IgD-negative memory B cell (primary cell): ENCODE measurements around the gene SLCO2B1. TPM values are rescaled to one million over a fixed set of nuclear protein-coding genes. Genes with fewer than 3 reads are reported as not detected.

Experiments
- H3K27ac Mint-ChIP-seq, 3 donors: one replicate each; pipeline ENCODE4 v1.8.0; 2020 to 2022; ENCODE audit warnings: mild to moderate bottlenecking in 3 of 3, mixed read lengths in 3 of 3, moderate library complexity in 1 of 3
- H3K27me3 Mint-ChIP-seq: one replicate; pipeline ENCODE4 v1.8.0; 2021; ENCODE audit warnings: mixed read lengths
- H3K36me3 Mint-ChIP-seq: one replicate; pipeline ENCODE4 v1.8.0; 2020; ENCODE audit warnings: mild to moderate bottlenecking, mixed read lengths
- H3K4me1 Mint-ChIP-seq, 3 donors: one replicate each; pipeline ENCODE4 v1.8.0; 2020 to 2022; ENCODE audit warnings: mixed read lengths in 3 of 3, mild to moderate bottlenecking in 1 of 3
- H3K4me3 Mint-ChIP-seq, 4 donors: one replicate each; pipeline ENCODE4 v1.8.0; 2020 to 2022; ENCODE audit warnings: mild to moderate bottlenecking in 4 of 4, mixed read lengths in 4 of 4, moderate library complexity in 3 of 4
- H3K9me3 Mint-ChIP-seq, 3 donors: one replicate each; pipeline ENCODE4 v1.8.0; 2020 to 2021; ENCODE audit warnings: mixed read lengths in 3 of 3, mild to moderate bottlenecking in 1 of 3
- polyA plus RNA-seq: library from polyadenylated mRNA; unstranded; fragments of 300-500 nt; fragmentation: Illumina TruSeq; gene quantifications from one replicate; pipeline ENCODE4 v1.2.3, GENCODE V29; 2021

Gene SLCO2B1
- polyA plus RNA-seq, 1 donor from 2014 or later = not detected

GRCh38 chr11:75190652-75191329 is 39.9 kb downstream of the SLCO2B1 start:
- no peaks in the 10 kb centered on the region for H3K4me1 Mint-ChIP-seq
- H3K27me3 Mint-ChIP-seq = peaks cover 1% of the 10 kb centered on the region
- H3K36me3 Mint-ChIP-seq = no peaks in the 10 kb centered on the region
- no peaks in the 10 kb centered on the region for H3K9me3 Mint-ChIP-seq
- no peak overlapping the region for H3K27ac Mint-ChIP-seq
- H3K4me3 Mint-ChIP-seq = no peak overlapping the region

- H3K27me3 Mint-ChIP-seq = peaks cover 1% of the 10 kb centered on the region
- no peak overlapping the region for H3K4me3 Mint-ChIP-seq
- H3K27ac Mint-ChIP-seq = no peak overlapping the region
- no peaks in the 10 kb centered on the region for H3K4me1 Mint-ChIP-seq
- no peaks in the 10 kb centered on the region for H3K9me3 Mint-ChIP-seq
- H3K36me3 Mint-ChIP-seq = no peaks in the 10 kb centered on the region
These were observed 40.4 kb downstream of the SLCO2B1 start for GRCh38 chr11:75191330-75191717.

- no peaks in the 10 kb centered on the region for H3K9me3 Mint-ChIP-seq
- no peaks in the 10 kb centered on the region for H3K4me1 Mint-ChIP-seq
- peaks cover 1% of the 10 kb centered on the region for H3K27me3 Mint-ChIP-seq
- H3K36me3 Mint-ChIP-seq = no peaks in the 10 kb centered on the region
- H3K27ac Mint-ChIP-seq = peak overlapping the region in 1 of 3 donors; percentile 50
- H3K4me3 Mint-ChIP-seq = no peak overlapping the region
These were observed 42.4 kb downstream of the SLCO2B1 start for GRCh38 chr11:75193271-75193670.

- H3K27ac Mint-ChIP-seq = no peak overlapping the region
- H3K4me1 Mint-ChIP-seq = no peaks in the 10 kb centered on the region
- no peaks in the 10 kb centered on the region for H3K36me3 Mint-ChIP-seq
- no peak overlapping the region for H3K4me3 Mint-ChIP-seq
- no peaks in the 10 kb centered on the region for H3K9me3 Mint-ChIP-seq
- H3K27me3 Mint-ChIP-seq = peaks cover 1% of the 10 kb centered on the region
These were observed 42.8 kb downstream of the SLCO2B1 start for GRCh38 chr11:75193711-75194110.

- Mint-ChIP-seq H3K4me3 (no peak overlapping the region), H3K9me3 (no peaks in the 10 kb centered on the region), H3K27ac (no peak overlapping the region), H3K4me1 (no peaks in the 10 kb centered on the region), H3K36me3 (no peaks in the 10 kb centered on the region), H3K27me3 (peaks cover 1% of the 10 kb centered on the region)
These were observed 43.2 kb downstream of the SLCO2B1 start for GRCh38 chr11:75194147-75194546.

GRCh38 chr11:75195167-75195962 is 44.5 kb downstream of the SLCO2B1 start:
- no peaks in the 10 kb centered on the region for H3K36me3 Mint-ChIP-seq
- peaks cover 1% of the 10 kb centered on the region for H3K27me3 Mint-ChIP-seq
- no peak overlapping the region for H3K27ac Mint-ChIP-seq
- H3K9me3 Mint-ChIP-seq = no peaks in the 10 kb centered on the region
- H3K4me3 Mint-ChIP-seq = no peak overlapping the region
- H3K4me1 Mint-ChIP-seq = no peaks in the 10 kb centered on the region

- H3K36me3 Mint-ChIP-seq = no peaks in the 10 kb centered on the region
- H3K4me3 Mint-ChIP-seq = no peak overlapping the region
- H3K27ac Mint-ChIP-seq = no peak overlapping the region
- no peaks in the 10 kb centered on the region for H3K9me3 Mint-ChIP-seq
- H3K27me3 Mint-ChIP-seq = peaks cover 1% of the 10 kb centered on the region
- H3K4me1 Mint-ChIP-seq = no peaks in the 10 kb centered on the region
These were observed 45.5 kb downstream of the SLCO2B1 start for GRCh38 chr11:75196426-75196825.

GRCh38 chr11:75197512-75198277 is 46.8 kb downstream of the SLCO2B1 start:
- H3K27ac Mint-ChIP-seq = no peak overlapping the region

GRCh38 chr11:75198278-75198973 is 47.5 kb downstream of the SLCO2B1 start:
- no peak overlapping the region for H3K4me3 Mint-ChIP-seq
- H3K27ac Mint-ChIP-seq = no peak overlapping the region
- H3K36me3 Mint-ChIP-seq = no peaks in the 10 kb centered on the region

More at GRCh38 chr11:75197512-75198277, 46.8 kb downstream of the SLCO2B1 start:
- H3K4me3 Mint-ChIP-seq = no peak overlapping the region
- H3K27me3 Mint-ChIP-seq = peaks cover 1% of the 10 kb centered on the region
- no peaks in the 10 kb centered on the region for H3K4me1 Mint-ChIP-seq
- H3K36me3 Mint-ChIP-seq = no peaks in the 10 kb centered on the region
- H3K9me3 Mint-ChIP-seq = no peaks in the 10 kb centered on the region

GRCh38 chr11:75199412-75199955 is 48.6 kb downstream of the SLCO2B1 start:
- Mint-ChIP-seq H3K27ac (no peak overlapping the region), H3K9me3 (no peaks in the 10 kb centered on the region), H3K27me3 (peaks cover 1% of the 10 kb centered on the region), H3K4me1 (no peaks in the 10 kb centered on the region), H3K36me3 (no peaks in the 10 kb centered on the region), H3K4me3 (no peak overlapping the region)

More at GRCh38 chr11:75198278-75198973, 47.5 kb downstream of the SLCO2B1 start:
- no peaks in the 10 kb centered on the region for H3K4me1 Mint-ChIP-seq
- H3K9me3 Mint-ChIP-seq = no peaks in the 10 kb centered on the region
- H3K27me3 Mint-ChIP-seq = peaks cover 1% of the 10 kb centered on the region

- Mint-ChIP-seq H3K36me3 (no peaks in the 10 kb centered on the region), H3K4me3 (no peak overlapping the region), H3K27me3 (no peaks in the 10 kb centered on the region), H3K27ac (no peak overlapping the region), H3K4me1 (no peaks in the 10 kb centered on the region), H3K9me3 (no peaks in the 10 kb centered on the region)
These were observed 49.1 kb downstream of the SLCO2B1 start for GRCh38 chr11:75200051-75200450.

- Mint-ChIP-seq H3K27me3 (no peaks in the 10 kb centered on the region), H3K4me3 (no peak overlapping the region), H3K4me1 (no peaks in the 10 kb centered on the region), H3K9me3 (no peaks in the 10 kb centered on the region), H3K27ac (no peak overlapping the region), H3K36me3 (no peaks in the 10 kb centered on the region)
These were observed 49.6 kb downstream of the SLCO2B1 start for GRCh38 chr11:75200531-75200930.

GRCh38 chr11:75201771-75202170 is 50.9 kb downstream of the SLCO2B1 start:
- Mint-ChIP-seq H3K4me1 (no peaks in the 10 kb centered on the region), H3K9me3 (no peaks in the 10 kb centered on the region)

GRCh38 chr11:75202195-75202594 is 51.3 kb downstream of the SLCO2B1 start:
- H3K27me3 Mint-ChIP-seq = peaks cover 2% of the 10 kb centered on the region
- H3K4me3 Mint-ChIP-seq = no peak overlapping the region
- H3K27ac Mint-ChIP-seq = peak overlapping the region in 1 of 3 donors; percentile 71
- H3K9me3 Mint-ChIP-seq = no peaks in the 10 kb centered on the region
- no peaks in the 10 kb centered on the region for H3K4me1 Mint-ChIP-seq
- H3K36me3 Mint-ChIP-seq = no peaks in the 10 kb centered on the region

More at GRCh38 chr11:75201771-75202170, 50.9 kb downstream of the SLCO2B1 start:
- no peak overlapping the region for H3K4me3 Mint-ChIP-seq
- H3K36me3 Mint-ChIP-seq = no peaks in the 10 kb centered on the region
- H3K27me3 Mint-ChIP-seq = peaks cover 2% of the 10 kb centered on the region
- H3K27ac Mint-ChIP-seq = no peak overlapping the region
